Brain microvascular endothelial cell (primary cell): Measurements from ENCODE around the gene KRT73.

Experiments
- DNase-seq: peaks from one replicate; pipeline ENCODE4 v3.0.0-alpha.2; 2020
- H3K27ac ChIP-seq: fragments of 250-450 bp; sonication (Bioruptor Pico); 2 replicates; pipeline ENCODE4 v1.5.1; 2020; ENCODE audit warnings: mild to moderate bottlenecking, moderate library complexity
- H3K27me3 ChIP-seq: fragments of 250-450 bp; sonication (Bioruptor Pico); replicated peaks from 2 replicates; pipeline ENCODE4 v1.5.1; 2020; ENCODE audit warnings: mild to moderate bottlenecking
- H3K36me3 ChIP-seq: fragments of 250-450 bp; sonication (Bioruptor Pico); replicated peaks from 2 replicates; pipeline ENCODE4 v1.5.1; 2020; ENCODE audit warnings: mild to moderate bottlenecking
- H3K4me3 ChIP-seq: 2 replicates; pipeline ENCODE4 v1.5.1; 2011; ENCODE audit warnings: low read depth, mild to moderate bottlenecking, control low read depth, low read length, moderate library complexity
- CTCF ChIP-seq: IDR thresholded peaks from 2 replicates; pipeline ENCODE4 v1.5.1; 2011; ENCODE audit warnings: low read depth, mild to moderate bottlenecking, moderate library complexity, low read length, control low read depth, inconsistent platforms; ENCODE audit errors: missing control alignments
- in situ Hi-C: cut with HindIII; loops from 2 replicates; pipeline ENCODE4 v1.10.0; 2017; ENCODE audit warnings: low sequenced_read_pairs, low pct_ligation_motif_present

The KRT73 gene

GRCh38 chr12:52618216-52618615, at the start of gene KRT73:
Gene KRT73 (minus strand): TSS chr12:52618559. CDS start chr12:52618524, 35 bp downstream.
- H3K4me3 ChIP-seq, result no peak within 1 kb of the TSS
- no peaks in the 10 kb centered on the region for H3K36me3 ChIP-seq
- in situ Hi-C loops, result no loop called here
- no peak for DNase-seq
- H3K27me3 ChIP-seq, result peaks cover 4% of the 10 kb centered on the region
- TF ChIP-seq CTCF, result no peak
- no peak within 1 kb of the TSS for H3K27ac ChIP-seq

GRCh38 chr12:52667931-52668330, 49.6 kb upstream of the KRT73 start:
- Histone ChIP-seq H3K4me3 (no peak overlapping the region), H3K27ac (no peak overlapping the region), H3K27me3 (peaks cover 1% of the 10 kb centered on the region), H3K36me3 (no peaks in the 10 kb centered on the region)
- in situ Hi-C loops, result no loop called here
- TF ChIP-seq CTCF, result no peak
- DNase-seq, result no peak

GRCh38 chr12:52667509-52667908, 49.1 kb upstream of the KRT73 start:
- Histone ChIP-seq H3K27ac (no peak overlapping the region), H3K27me3 (peaks cover 1% of the 10 kb centered on the region), H3K36me3 (no peaks in the 10 kb centered on the region), H3K4me3 (no peak overlapping the region)
- in situ Hi-C loops, result no loop called here
- peak; percentile 57 for TF ChIP-seq CTCF
- DNase-seq, result no peak

GRCh38 chr12:52666471-52666870, 48.1 kb upstream of the KRT73 start:
- H3K27ac ChIP-seq, result no peak overlapping the region
- no peak for TF ChIP-seq CTCF
- H3K36me3 ChIP-seq, result no peaks in the 10 kb centered on the region
- no peak overlapping the region for H3K4me3 ChIP-seq
- no peak for DNase-seq
- in situ Hi-C loops, result no loop called here
- H3K27me3 ChIP-seq, result peaks cover 1% of the 10 kb centered on the region

- Histone ChIP-seq H3K36me3 (no peaks in the 10 kb centered on the region), H3K27ac (no peak overlapping the region), H3K4me3 (no peak overlapping the region), H3K27me3 (peaks cover 1% of the 10 kb centered on the region)
- TF ChIP-seq CTCF, result no peak
- in situ Hi-C loops, result no loop called here
- DNase-seq, result no peak
Measured at GRCh38 chr12:52663420-52663819, 45.1 kb upstream of the KRT73 start.

GRCh38 chr12:52662918-52663229, 44.5 kb upstream of the KRT73 start:
- Histone ChIP-seq H3K27ac (no peak overlapping the region), H3K36me3 (no peaks in the 10 kb centered on the region), H3K4me3 (no peak overlapping the region), H3K27me3 (peaks cover 1% of the 10 kb centered on the region)
- no peak for TF ChIP-seq CTCF
- in situ Hi-C loops, result no loop called here
- DNase-seq, result no peak
